Stimulated activated CD8-positive, alpha-beta memory T cell treated with anti-CD3 and anti-CD28 coated beads, Interleukin-12 subunit alpha, Interleukin-12 subunit beta, amount 100 ng/mL, for 1 hour (primary cell): Measurements from ENCODE around the gene ZNF8.
A peak's percentile ranks its signal among the peaks of the same experiment; 100 is the strongest.
"Not testable (repeated sequence)": the region's sequence is repeated elsewhere in the genome, so short reads cannot be mapped to it uniquely, and the experiment has no call there.

Source experiments
- DNase-seq: peaks from one replicate; pipeline ENCODE4 v3.0.0-alpha.2; 2020; ENCODE audit warnings: low read depth

The ZNF8 gene

GRCh38 chr19:58296104-58296503, 17.3 kb downstream of the ZNF8 start:
- no peak for DNase-seq

- DNase-seq: no peak
These were observed 21.9 kb downstream of the ZNF8 start for GRCh38 chr19:58300620-58301019.

GRCh38 chr19:58304255-58304654, 25.5 kb downstream of the ZNF8 start:
- no peak for DNase-seq

- no peak for DNase-seq
These were observed 26.0 kb downstream of the ZNF8 start for GRCh38 chr19:58304748-58305064.

GRCh38 chr19:58305065-58305931, 26.5 kb downstream of the ZNF8 start, which contains the start of gene ERVK3-1:
Gene ERVK3-1, plus strand, starts transcription at chr19:58305377. Its CDS starts 6,792 bp downstream, at chr19:58312169.
- peak; percentile 89 for DNase-seq

DNA sequence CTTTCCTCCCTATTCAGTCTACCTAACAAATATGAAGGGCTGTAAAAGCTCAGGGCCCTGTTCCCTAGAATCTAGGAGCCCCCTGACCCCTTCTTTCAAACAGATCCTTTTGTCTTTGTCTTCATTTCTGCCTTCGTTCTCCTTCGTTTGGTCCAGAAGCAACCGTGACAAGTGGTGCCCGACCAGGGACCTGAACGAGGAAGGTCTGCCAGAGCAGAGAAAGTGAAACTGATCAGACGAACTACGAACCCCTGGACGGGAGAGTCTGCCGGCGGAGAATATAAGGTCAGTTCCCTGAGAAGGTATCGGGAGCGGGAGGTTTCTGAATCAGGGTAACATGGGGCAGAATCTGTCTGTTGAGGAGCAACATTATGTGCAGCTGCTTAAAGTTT, 27.2 kb downstream of the ZNF8 start:
- DNase-seq: no peak

GRCh38 chr19:58307736-58308135, 29.0 kb downstream of the ZNF8 start:
- no peak for DNase-seq

DNA sequence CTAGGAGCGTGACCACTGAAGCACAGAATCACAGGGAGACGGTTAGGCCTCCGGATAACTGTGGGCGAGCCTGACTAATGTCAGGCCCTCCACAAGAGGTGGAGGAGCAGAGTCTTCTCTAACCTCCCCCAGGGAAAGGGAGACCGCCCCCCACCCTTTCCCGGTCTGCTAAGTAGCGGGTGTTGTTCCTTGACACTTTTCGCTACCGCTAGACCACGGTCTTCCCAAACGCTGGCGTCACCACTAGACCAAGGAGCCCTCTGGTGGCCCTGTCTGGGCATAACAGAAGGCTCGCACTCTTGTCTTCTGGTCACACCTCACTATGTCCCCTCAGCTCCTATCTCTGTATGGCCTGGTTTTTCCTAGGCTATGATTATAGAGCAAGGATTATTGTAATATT, 31.9 kb downstream of the ZNF8 start:
- DNase-seq: not testable (repeated sequence)

- DNase-seq: no peak
These were observed 32.6 kb downstream of the ZNF8 start for GRCh38 chr19:58311345-58311865.

DNA sequence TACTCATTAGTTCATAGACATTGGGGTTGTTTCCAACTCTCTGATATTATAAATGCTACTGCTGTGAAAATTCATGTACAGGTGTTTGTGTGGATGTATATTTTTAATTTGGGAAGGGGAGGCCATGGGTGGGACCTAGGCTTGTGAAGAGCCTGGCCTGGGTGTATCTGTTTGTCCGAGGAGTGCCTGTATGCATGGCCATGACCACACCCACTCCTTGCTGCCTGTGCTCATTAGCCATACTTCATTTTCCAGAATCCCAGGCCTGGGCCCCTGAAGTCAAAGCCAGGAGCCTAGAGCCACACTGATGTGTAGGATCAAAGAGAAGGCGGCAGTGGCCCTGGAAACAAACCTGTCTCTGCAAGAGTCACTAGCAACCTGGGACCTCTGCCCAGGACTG, 36.8 kb downstream of the ZNF8 start:
- no peak for DNase-seq

GRCh38 chr19:58317476-58318072, 38.8 kb downstream of the ZNF8 start:
- DNase-seq: no peak

DNA sequence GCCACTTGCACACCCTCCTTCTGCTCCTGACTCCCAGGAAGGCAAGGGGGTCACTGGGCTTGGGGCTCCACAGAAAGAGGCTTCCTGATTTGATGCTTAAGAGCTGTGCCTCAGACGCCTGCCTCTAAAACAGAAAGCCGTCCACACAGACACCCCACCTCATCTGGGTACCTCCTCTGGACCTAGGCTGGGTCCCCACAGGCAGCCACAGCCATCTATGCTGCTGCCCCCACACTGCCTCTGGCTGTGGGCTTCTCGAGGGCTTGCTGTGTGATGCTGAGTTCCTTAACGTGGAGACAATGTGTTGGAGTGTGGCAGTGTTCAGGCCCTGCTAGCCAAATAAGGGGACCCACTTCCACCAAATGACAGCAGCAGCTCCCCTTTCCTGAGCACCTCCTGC, 39.5 kb downstream of the ZNF8 start:
- DNase-seq: no peak

DNA sequence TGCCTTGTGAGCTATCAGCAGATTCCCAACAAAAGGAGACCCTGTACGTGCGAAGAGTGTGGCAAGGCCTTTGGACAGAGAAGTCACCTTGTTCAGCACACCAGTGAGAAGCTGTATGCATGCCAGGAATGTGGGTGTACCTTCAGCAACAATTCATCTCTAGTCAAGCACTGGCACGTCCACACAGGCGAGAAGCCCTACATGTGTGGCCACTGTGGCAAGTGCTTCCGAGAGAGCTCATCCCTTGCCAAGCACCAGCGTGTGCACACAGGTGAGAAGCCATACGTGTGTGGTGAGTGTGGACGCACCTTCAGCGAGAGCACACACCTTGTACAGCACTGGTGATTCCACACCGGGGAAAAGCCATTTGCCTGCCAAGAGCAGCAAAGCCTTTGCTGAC, 40.5 kb downstream of the ZNF8 start:
- DNase-seq: no peak

- no peak for DNase-seq
These were observed 46.7 kb downstream of the ZNF8 start for GRCh38 chr19:58325311-58326022.

- DNase-seq: no peak
These were observed 47.8 kb downstream of the ZNF8 start for GRCh38 chr19:58326501-58326913.

DNA sequence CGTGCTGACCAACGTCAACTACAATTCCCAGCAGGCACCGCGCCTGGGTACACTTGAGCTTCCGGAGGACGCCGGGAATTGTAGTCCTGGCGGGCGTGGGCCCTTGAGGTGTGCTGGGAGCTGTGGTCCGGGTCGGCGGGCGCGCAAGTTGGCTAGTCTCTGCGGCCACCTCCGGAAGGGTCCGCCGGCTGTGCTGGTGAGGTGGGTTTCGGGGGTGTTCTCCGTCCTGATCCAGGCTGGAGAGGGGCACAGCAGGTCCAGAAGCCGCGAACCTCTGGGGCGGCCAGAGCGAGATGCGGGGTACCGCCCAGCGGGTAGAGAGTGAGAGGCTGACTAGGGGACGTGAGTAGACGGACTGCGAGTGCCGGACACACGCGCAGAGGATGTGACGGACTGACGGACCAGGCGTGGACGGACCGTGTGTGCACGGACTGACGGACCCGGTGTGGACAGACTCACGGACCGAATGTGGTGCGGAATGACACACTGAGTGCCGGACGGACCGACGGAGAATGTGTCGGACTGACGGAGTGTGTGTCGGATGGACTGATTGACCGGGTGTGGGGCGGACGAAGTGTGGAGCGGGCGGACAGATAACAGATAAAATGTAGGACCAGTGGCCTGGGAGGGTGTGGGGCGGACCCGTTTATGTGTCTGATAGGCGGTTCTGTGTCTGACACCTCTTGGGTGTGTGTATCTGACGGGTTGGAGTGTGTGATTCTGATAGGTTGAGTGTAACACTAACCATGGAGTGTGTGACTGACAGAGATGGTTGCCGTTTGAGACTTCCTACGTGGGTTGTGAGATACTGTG, 48.4 kb downstream of the ZNF8 start, which contains the start of gene ZSCAN22:
Gene ZSCAN22, plus strand, starts transcription at position 81 of the 813 bp plus-strand sequence. CDS start 7,809 bp downstream, outside the sequence.
- DNase-seq: peak; percentile 82

DNA sequence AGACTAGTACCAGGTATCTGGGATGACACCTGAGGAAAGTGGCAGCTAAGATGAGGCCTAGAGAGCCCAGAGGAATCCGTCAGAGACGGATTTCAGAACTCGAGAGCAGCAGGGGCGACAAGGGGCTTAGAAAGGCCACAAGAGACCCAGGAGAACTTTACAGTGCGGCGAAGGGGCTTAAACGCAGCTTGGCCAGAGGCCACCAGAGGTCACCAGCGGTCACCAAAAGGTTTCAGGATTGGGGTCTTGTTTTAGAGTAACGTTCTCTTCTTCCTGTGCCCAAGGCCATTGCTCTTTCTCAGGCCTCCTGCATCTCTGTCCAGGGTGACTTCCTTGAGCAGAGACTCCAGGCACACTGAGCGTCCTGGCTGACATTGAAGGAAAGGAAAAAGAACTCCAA, 50.2 kb downstream of the ZNF8 start:
- DNase-seq: no peak

DNA sequence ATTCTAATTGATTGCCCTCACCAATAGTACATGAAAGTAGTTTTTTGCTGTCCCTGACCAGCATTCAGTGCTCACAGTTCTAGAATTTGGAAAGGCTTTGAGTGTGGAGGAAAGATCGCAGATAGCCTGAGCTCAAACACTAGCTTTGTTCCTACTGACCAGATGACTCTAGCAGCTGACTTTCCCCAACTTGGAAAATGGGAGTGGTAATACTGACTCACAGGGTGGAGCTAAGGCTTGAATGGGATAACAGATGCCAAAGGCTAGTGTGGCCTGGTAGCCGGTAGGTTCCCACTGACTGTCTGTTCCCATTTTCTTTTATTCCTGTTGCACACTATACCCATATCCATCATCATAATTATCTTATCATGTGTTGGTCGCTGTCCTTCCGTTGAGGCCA, 51.7 kb downstream of the ZNF8 start:
- no peak for DNase-seq

GRCh38 chr19:58332697-58333096, 53.9 kb downstream of the ZNF8 start:
- DNase-seq: no peak

GRCh38 chr19:58334691-58335249, 56.0 kb downstream of the ZNF8 start:
- DNase-seq: no peak

GRCh38 chr19:58335630-58336029, 56.9 kb downstream of the ZNF8 start:
- DNase-seq: no peak
